CD4-positive, alpha-beta T cell treated with Interleukin-15 for 1 hour (primary cell): ENCODE results near the gene SLMAP.

Experiments
- DNase-seq: peaks from one replicate; pipeline ENCODE4 v3.0.0-alpha.2; 2020

The SLMAP gene

GRCh38 chr3:57972531-57973111, 216.5 kb downstream of the SLMAP start:
- DNase-seq, result no peak

- no peak for DNase-seq
Observed at GRCh38 chr3:57973715-57974477, 217.8 kb downstream of the SLMAP start.

GRCh38 chr3:57974796-57975388, 218.8 kb downstream of the SLMAP start:
- no peak for DNase-seq

GRCh38 chr3:57977818-57978235, 221.7 kb downstream of the SLMAP start:
- no peak for DNase-seq

- DNase-seq, result no peak
Observed at GRCh38 chr3:57978316-57978715, 222.2 kb downstream of the SLMAP start.
